Endothelial cell of umbilical vein (primary cell): ENCODE results near the gene MS4A15. TPM values are rescaled to one million over a fixed set of nuclear protein-coding genes. Genes with fewer than 3 reads are reported as not detected.

Experiments
- BruUV-seq: library from RNA; stranded (reverse); fragments of 400-500 nt; replicated peaks from 2 replicates; lab custom pipeline; 2021; lab: Mats Ljungman, UMichigan
- CTCF ChIA-PET: fragments of 300-600, 350-600 bp; sonication (Branson Sonifier 250); formaldehyde crosslinking; loops from one replicate; lab custom pipeline; 2021; ENCODE audit warnings: antibody characterized with exemption, inconsistent platforms; lab: Charles Lee
- POLR2A ChIA-PET: fragments of 300-600, 350-600 bp; sonication (Branson Sonifier 250); formaldehyde crosslinking; loops from one replicate; lab custom pipeline; 2021; ENCODE audit warnings: antibody characterized with exemption, inconsistent platforms; lab: Charles Lee
- DNase-seq: peaks from one replicate; pipeline ENCODE4 v3.0.0-alpha.2; 2011; ENCODE audit warnings: low read depth, low spot score
- FAIRE-seq: peaks from 2 replicates; lab custom pipeline; 2011; peaks lifted over from hg19 to GRCh38; lab: Jason Lieb, UNC
- H2AFZ ChIP-seq: 2 replicates; pipeline ENCODE4 v1.6.0; 2012; ENCODE audit warnings: low read depth, low read length, control low read depth, inconsistent platforms
- H3K27ac ChIP-seq: 2 replicates; pipeline ENCODE4 v1.5.1; 2011; ENCODE audit warnings: low read depth, mild to moderate bottlenecking, control low read depth, low read length, moderate library complexity; ENCODE audit not compliant: insufficient read depth
- H3K27me3 ChIP-seq, 2 experiments: 2 replicates each; pipeline versions ENCODE4 v1.6.0 to v1.6.1; 2011; ENCODE audit warnings: low read length in 2 of 2, mixed read lengths in 1 of 2; ENCODE audit not compliant: control insufficient read depth in 2 of 2, insufficient read depth in 2 of 2
- H3K36me3 ChIP-seq, 2 experiments: 2 replicates in 1 of 2; 3 replicates in 1 of 2; pipeline ENCODE4 v1.5.1; 2011; ENCODE audit warnings: low read length in 2 of 2, mild to moderate bottlenecking in 1 of 2, moderate library complexity in 1 of 2; ENCODE audit not compliant: control insufficient read depth in 2 of 2, insufficient read depth in 2 of 2; ENCODE audit errors: extremely low read depth in 1 of 2
- H3K4me1 ChIP-seq: 3 replicates; pipeline ENCODE4 v1.5.1; 2011; ENCODE audit warnings: mild to moderate bottlenecking, low read length; ENCODE audit not compliant: control insufficient read depth, insufficient read depth; ENCODE audit errors: extremely low read depth
- H3K4me2 ChIP-seq: 2 replicates; pipeline ENCODE4 v1.6.1; 2011; ENCODE audit warnings: low read length, control low read depth, mixed read lengths; ENCODE audit not compliant: insufficient read depth
- H3K4me3 ChIP-seq, 3 experiments: fragments of 200-600 bp in 1 of 3; sonication (generic), shearing (Covaris generic) in 1 of 3; replicated peaks in 1 of 3; 2 replicates each; pipeline ENCODE4 v1.5.1; 2011 to 2016; ENCODE audit warnings: control low read depth in 3 of 3, low read length in 3 of 3, mild to moderate bottlenecking in 2 of 3, inconsistent platforms in 1 of 3, low read depth in 1 of 3, moderate library complexity in 1 of 3; ENCODE audit not compliant: insufficient read depth in 1 of 3
- H3K79me2 ChIP-seq: 2 replicates; pipeline ENCODE4 v1.6.0; 2012; ENCODE audit warnings: low read length, inconsistent platforms; ENCODE audit not compliant: control insufficient read depth, insufficient read depth
- H3K9ac ChIP-seq: replicated peaks from 2 replicates; pipeline ENCODE3; 2011; ENCODE audit warnings: low read length, control low read depth; ENCODE audit not compliant: insufficient read depth; ENCODE audit errors: extremely low read depth
- H3K9me1 ChIP-seq: replicated peaks from 3 replicates; pipeline ENCODE4 v1.6.0; 2011; ENCODE audit warnings: mild to moderate bottlenecking, low read length; ENCODE audit not compliant: control insufficient read depth, insufficient read depth; ENCODE audit errors: extremely low read depth
- H3K9me3 ChIP-seq: replicated peaks from 2 replicates; pipeline ENCODE4 v1.5.1; 2012; ENCODE audit warnings: low read length, inconsistent platforms; ENCODE audit not compliant: control insufficient read depth, insufficient read depth
- H4K20me1 ChIP-seq: replicated peaks from 2 replicates; pipeline ENCODE3; 2011; ENCODE audit warnings: mild to moderate bottlenecking, low read length; ENCODE audit not compliant: control insufficient read depth, insufficient read depth; ENCODE audit errors: extremely low read depth
- EZH2 ChIP-seq: IDR thresholded peaks from 2 replicates; pipeline ENCODE4 v1.6.1; 2012; ENCODE audit warnings: borderline replicate concordance, low read depth, mild to moderate bottlenecking, moderate library complexity, low read length, inconsistent platforms; ENCODE audit not compliant: severe bottlenecking
- FOS ChIP-seq: IDR thresholded peaks from 2 replicates; pipeline ENCODE4 v1.6.1; 2011; ENCODE audit warnings: mild to moderate bottlenecking, low read length, moderate library complexity, borderline replicate concordance; ENCODE audit not compliant: insufficient read depth
- GATA2 ChIP-seq: IDR thresholded peaks from 2 replicates; pipeline ENCODE4 v1.7.0; 2011; ENCODE audit warnings: low read depth, mild to moderate bottlenecking, moderate library complexity, mixed read lengths, low read length; ENCODE audit not compliant: insufficient read length, insufficient read depth
- JUN ChIP-seq: IDR thresholded peaks from 2 replicates; pipeline ENCODE4 v1.6.1; 2011; ENCODE audit warnings: borderline replicate concordance, low read depth; ENCODE audit not compliant: insufficient read length, insufficient read depth
- MAX ChIP-seq: IDR thresholded peaks from 2 replicates; pipeline ENCODE4 v1.6.1; 2011; ENCODE audit not compliant: insufficient read depth, insufficient read length
- MYC ChIP-seq: IDR thresholded peaks from one replicate; pipeline ENCODE4 v1.6.1; 2011; ENCODE audit warnings: mild to moderate bottlenecking, low read depth, low read length
- POLR2A ChIP-seq: IDR thresholded peaks from 2 replicates; pipeline ENCODE4 v1.6.1; 2012; ENCODE audit warnings: low read depth, mild to moderate bottlenecking, control low read depth, low read length
- POLR2AphosphoS5 ChIP-seq: IDR thresholded peaks from 2 replicates; pipeline ENCODE4 v1.6.1; 2012; ENCODE audit warnings: low read depth, mild to moderate bottlenecking, control low read depth, low read length, moderate library complexity; ENCODE audit not compliant: insufficient read depth
- dilution Hi-C: fragments of 300-500 bp; cut with MboI; formaldehyde crosslinking; loops from one replicate; pipeline ENCODE4 v1.15.0; 2019; ENCODE audit warnings: low sequenced_read_pairs; ENCODE audit not compliant: extremely low pct_ligation_motif_present
- intact Hi-C: fragments of 100-400 bp; cut with micrococcal nuclease; formaldehyde crosslinking; loops from one replicate; pipeline ENCODE4 v1.10.0; 2022
- polyA plus RNA-seq, 4 experiments: library from polyadenylated mRNA; depleted of rRNA in 3 of 4; stranded (reverse) in 3 of 4; unstranded in 1 of 4; fragments of >200 nt; gene quantifications; 2 replicates each; pipeline versions ENCODE4 v1.2.1 to v1.2.3, GENCODE V29; 2011 to 2012; ENCODE audit warnings: missing spikeins in 1 of 4
- total RNA-seq: library from RNA; stranded (reverse); gene quantifications from 2 replicates; pipeline ENCODE4 v1.2.3, GENCODE V29; 2021

The MS4A15 gene
- total and polyA plus RNA-seq, 2 donors (not counting 3 experiments of a cell fraction or from before 2014, with no cell fraction given) = not detected

GRCh38 chr11:60753309-60753708 is 3.4 kb upstream of the MS4A15 start:
- Histone ChIP-seq H4K20me1 (no peaks in the 10 kb centered on the region), H3K27ac (no peak overlapping the region), H2AFZ (no peak overlapping the region), H3K79me2 (no peaks in the 10 kb centered on the region), H3K27me3 (peaks cover 0 to 5% of the 10 kb centered on the region in 2 experiments), H3K4me1 (no peaks in the 10 kb centered on the region), H3K4me2 (no peak overlapping the region), H3K9me1 (no peaks in the 10 kb centered on the region), H3K9ac (no peak overlapping the region), H3K9me3 (no peaks in the 10 kb centered on the region), H3K4me3 (no peak overlapping the region), H3K36me3 (no peaks in the 10 kb centered on the region)
- BruUV-seq = no TSS peak
- ChIA-PET POLR2A (no interaction called here), CTCF (interaction anchor here (1.1 to 1.4 kb wide), 3 partner anchors 9 to 22 kb away, joined by 4 to 6 read pairs (median 4); no protein-coding TSS in a partner anchor)
- dilution Hi-C loops (no loop called here), intact Hi-C loops (no loop called here)
- FAIRE-seq (no peak), DNase-seq (no peak)
- TF ChIP-seq POLR2AphosphoS5 (no peak), GATA2 (no peak), EZH2 (no peak), POLR2A (no peak)

GRCh38 chr11:60754887-60755286 is 1.8 kb upstream of the MS4A15 start:
- no peaks in the 10 kb centered on the region for H3K36me3 ChIP-seq
- H3K9me3 ChIP-seq = no peaks in the 10 kb centered on the region
- ChIA-PET CTCF (interaction anchor here (1.0 to 1.7 kb wide), 2 partner anchors 12 to 48 kb away, joined by 3 to 5 read pairs; no protein-coding TSS in a partner anchor), POLR2A (no interaction called here)
- DNase-seq = no peak
- no peaks in the 10 kb centered on the region for H3K4me1 ChIP-seq
- H4K20me1 ChIP-seq = no peaks in the 10 kb centered on the region
- no peaks in the 10 kb centered on the region for H3K9me1 ChIP-seq
- intact Hi-C loops = no loop called here
- BruUV-seq = no TSS peak
- no peak overlapping the region for H3K9ac ChIP-seq
- H3K4me3 ChIP-seq = no peak overlapping the region
- TF ChIP-seq MYC = no peak
- TF ChIP-seq FOS = no peak
- TF ChIP-seq POLR2AphosphoS5 = no peak
- TF ChIP-seq JUN = no peak
- TF ChIP-seq MAX = no peak
- H3K27ac ChIP-seq = no peak overlapping the region
- no peak overlapping the region for H2AFZ ChIP-seq
- FAIRE-seq = no peak
- H3K4me2 ChIP-seq = no peak overlapping the region
- H3K27me3 ChIP-seq = peaks cover 0 to 8% of the 10 kb centered on the region in 2 experiments
- dilution Hi-C loops = no loop called here
- H3K79me2 ChIP-seq = no peaks in the 10 kb centered on the region
